IPS-18a (cell line): ENCODE measurements around the gene C22orf39.

Experiments used
- H3K27ac ChIP-seq: one replicate; pipeline ENCODE4 v1.5.1; 2013; ENCODE audit warnings: low read length
- H3K27me3 ChIP-seq: one replicate; pipeline ENCODE4 v1.6.1; 2013; ENCODE audit warnings: mild to moderate bottlenecking, low read length; ENCODE audit not compliant: control insufficient read depth, insufficient read depth
- H3K36me3 ChIP-seq: one replicate; pipeline ENCODE4 v1.6.1; 2013; ENCODE audit warnings: low read depth, low read length; ENCODE audit not compliant: control insufficient read depth
- H3K4me1 ChIP-seq: one replicate; pipeline ENCODE4 v1.6.1; 2013; ENCODE audit warnings: low read depth, low read length; ENCODE audit not compliant: control insufficient read depth
- H3K4me3 ChIP-seq: one replicate; pipeline ENCODE4 v1.5.1; 2013; ENCODE audit warnings: low read length
- H3K9ac ChIP-seq: one replicate; pipeline ENCODE4 v1.6.1; 2013; ENCODE audit warnings: mild to moderate bottlenecking, low read length, moderate library complexity
- H3K9me3 ChIP-seq: one replicate; pipeline ENCODE4 v1.6.1; 2013; ENCODE audit warnings: low read depth, low read length; ENCODE audit not compliant: control insufficient read depth

The C22orf39 gene

DNA sequence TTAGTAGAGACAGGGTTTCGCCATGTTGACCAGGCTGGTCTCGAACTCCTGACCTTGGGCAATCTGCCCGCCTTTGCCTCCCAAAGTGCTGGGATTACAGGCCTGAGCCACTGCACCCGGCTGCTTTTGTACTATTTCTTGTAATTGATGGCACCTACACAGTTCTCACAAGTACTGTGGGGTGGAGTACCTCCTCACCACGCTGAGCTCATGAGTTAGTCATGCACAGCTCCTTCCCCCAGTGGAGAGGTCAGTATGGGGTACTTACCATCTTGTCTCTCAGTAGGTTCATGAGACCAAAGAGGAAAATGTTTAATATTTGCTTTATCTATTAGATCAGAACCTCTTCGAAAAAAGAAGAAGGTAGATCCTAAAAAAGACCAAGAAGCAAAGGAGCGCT, 13.1 kb downstream of the C22orf39 start:
- no peak overlapping the region for H3K9ac ChIP-seq
- H3K9me3 ChIP-seq, result no peaks in the 10 kb centered on the region
- no peaks in the 10 kb centered on the region for H3K4me1 ChIP-seq
- no peaks in the 10 kb centered on the region for H3K27me3 ChIP-seq
- no peak overlapping the region for H3K4me3 ChIP-seq
- no peak overlapping the region for H3K27ac ChIP-seq
- peaks cover 13% of the 10 kb centered on the region for H3K36me3 ChIP-seq

DNA sequence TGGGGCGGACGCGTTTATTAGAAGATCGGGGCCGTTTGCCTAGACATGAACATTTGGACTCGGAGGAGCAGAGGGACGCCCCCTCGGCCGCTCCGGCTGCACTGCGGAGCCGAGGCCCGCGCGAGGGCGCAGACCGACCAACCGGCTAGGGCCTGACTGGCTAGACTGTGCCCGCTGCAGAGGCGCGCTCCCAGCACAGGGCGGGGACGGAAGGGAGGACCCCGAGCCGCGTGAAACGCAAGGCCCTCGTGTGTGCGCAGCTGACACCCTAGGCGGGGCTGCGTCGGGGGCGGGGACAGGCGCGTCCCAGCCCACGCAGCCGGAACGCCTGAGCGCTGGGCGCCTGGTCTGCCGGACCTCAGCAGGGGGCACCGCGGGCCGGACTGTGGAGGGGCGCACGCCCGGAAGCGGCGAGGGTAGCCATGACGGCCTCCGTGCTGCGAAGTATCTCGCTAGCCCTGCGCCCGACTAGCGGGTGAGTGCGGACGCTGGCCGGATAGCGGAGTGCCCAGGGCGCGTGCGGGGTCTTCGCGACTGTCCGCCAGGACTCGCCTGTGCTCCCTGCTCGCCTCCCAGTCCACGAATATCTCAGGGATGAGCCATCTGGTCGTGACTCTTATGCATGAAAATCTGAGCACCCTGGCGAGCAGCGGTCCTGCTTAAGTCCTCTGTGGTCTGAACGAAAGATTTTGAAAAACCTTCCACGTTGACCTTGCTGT, 15.2 kb downstream of the C22orf39 start, which contains the start of gene MRPL40:
Gene MRPL40, plus strand, starts transcription at position 413 of the 719 bp plus-strand sequence. Its CDS starts 10 bp downstream, at position 423.
- Histone ChIP-seq H3K36me3 (peaks cover 13% of the 10 kb centered on the region), H3K9me3 (no peaks in the 10 kb centered on the region), H3K4me3 (peak within 1 kb of the TSS; percentile 89), H3K9ac (peak within 1 kb of the TSS; percentile 89), H3K27ac (no peak within 1 kb of the TSS), H3K27me3 (no peaks in the 10 kb centered on the region), H3K4me1 (no peaks in the 10 kb centered on the region)

DNA sequence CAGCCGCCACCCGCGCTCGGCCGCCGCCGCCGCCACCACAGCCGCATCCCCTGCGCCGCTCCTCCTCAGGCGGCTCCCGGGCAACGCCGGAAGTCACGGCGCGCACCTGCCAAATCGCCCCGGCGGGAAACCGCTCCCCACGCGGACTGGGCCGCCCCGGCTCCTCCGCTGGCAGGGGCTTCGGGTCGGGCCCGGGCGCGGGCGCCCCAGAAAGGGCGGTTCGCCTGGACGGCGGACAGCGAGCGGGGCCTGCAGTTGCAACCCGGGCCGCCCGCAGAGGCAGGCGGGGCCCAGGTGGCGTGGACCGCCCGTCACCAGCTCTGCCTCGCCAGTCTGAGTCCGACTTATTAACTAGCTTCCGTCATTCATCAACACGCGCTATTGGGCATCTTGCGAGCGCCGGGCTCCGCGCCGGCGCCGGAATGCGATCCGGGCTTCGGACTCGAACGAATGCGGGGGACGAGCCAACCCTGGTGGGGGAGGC, 15.8 kb downstream of the C22orf39 start, which contains the start of gene HIRA:
Gene HIRA, minus strand, starts transcription at position 85 of the 484 bp plus-strand sequence. CDS start 257 bp downstream, outside the sequence.
- Histone ChIP-seq H3K4me1 (no peaks in the 10 kb centered on the region), H3K9ac (peak within 1 kb of the TSS; percentile 89), H3K27ac (no peak within 1 kb of the TSS), H3K36me3 (peaks cover 13% of the 10 kb centered on the region), H3K9me3 (no peaks in the 10 kb centered on the region), H3K27me3 (no peaks in the 10 kb centered on the region), H3K4me3 (peak within 1 kb of the TSS; percentile 90)

DNA sequence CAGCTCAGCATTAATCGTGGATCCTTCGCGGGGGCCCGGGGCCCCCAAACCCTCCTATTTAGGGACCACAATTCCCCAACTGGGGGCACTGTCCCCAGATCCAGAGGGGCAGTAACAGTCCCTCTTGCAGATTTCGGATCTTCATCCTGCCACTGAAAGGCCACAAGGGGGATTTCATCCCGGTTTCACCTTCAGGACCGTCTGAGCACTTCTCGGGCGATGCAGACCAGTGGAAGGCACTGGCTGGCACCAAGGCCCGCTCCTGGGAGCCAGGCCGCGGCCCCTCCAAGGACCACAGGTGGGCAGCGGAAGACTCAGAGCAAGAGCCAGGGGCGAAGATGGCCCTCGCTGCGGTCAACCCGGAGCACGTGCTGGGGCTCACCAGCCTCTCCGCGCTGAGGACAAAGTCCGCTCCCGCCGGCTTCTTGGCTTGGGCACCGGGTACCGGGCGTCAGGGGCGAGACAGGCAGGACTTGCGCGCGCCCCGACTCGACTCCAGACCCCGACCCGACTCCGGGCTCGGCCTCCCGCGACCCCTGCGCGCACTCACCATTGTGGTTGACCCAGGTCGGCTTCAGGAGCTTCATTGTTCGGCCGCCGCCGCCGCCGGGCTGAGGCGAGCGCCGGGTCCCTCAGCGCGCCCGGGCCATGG, 16.5 kb downstream of the C22orf39 start:
- Histone ChIP-seq H3K36me3 (peaks cover 13% of the 10 kb centered on the region), H3K9me3 (no peaks in the 10 kb centered on the region), H3K4me1 (no peaks in the 10 kb centered on the region), H3K4me3 (peak overlapping the region; percentile 90), H3K27ac (no peak overlapping the region), H3K27me3 (no peaks in the 10 kb centered on the region), H3K9ac (peak overlapping the region; percentile 89)

DNA sequence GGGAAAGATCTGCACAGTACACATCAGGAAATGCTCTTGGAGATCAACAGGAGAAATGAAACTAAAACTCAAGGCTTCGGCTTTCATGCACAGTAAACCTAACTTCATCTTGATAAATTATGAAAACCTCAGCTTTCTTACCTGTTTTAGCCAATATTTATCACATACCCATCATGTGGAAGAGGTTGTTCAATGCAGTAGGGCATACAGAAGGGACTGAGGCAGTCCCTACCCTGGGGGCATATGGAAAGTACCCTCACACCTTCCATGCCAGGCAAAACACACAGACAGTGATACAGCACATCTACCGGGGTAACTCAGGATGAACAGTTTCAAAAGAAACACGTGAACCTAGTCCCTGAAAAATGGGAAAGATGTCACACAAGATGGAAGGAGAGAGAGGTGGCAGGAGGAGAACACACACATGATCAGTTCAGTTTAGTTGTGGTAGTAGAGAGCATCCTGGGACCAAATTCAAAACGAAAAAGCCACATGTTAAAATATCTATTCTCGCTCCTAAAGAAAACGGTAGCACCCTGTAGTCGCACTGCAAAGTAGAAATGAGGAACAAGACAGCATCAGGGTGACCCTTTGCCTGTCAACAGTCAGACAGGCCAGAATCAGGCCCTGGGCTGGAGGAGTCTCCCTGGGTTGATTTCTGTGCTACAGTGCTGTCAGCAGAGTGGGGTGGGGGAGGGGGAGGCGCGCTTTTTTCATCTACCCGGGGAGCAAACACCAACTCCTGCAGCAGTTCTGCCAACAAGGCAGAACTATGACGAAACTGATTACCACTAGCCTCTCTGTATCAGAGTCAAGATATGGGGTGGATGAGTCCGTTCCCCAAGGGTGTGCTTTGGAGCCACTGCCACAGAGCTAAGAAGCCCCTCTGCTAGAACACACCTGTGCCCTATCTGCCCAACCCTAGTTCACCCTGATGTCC, 17.3 kb downstream of the C22orf39 start:
- Histone ChIP-seq H3K27me3 (no peaks in the 10 kb centered on the region), H3K9me3 (no peaks in the 10 kb centered on the region), H3K4me3 (peak overlapping the region; percentile 90), H3K4me1 (no peaks in the 10 kb centered on the region), H3K27ac (no peak overlapping the region), H3K9ac (peak overlapping the region; percentile 89), H3K36me3 (peaks cover 6% of the 10 kb centered on the region)

DNA sequence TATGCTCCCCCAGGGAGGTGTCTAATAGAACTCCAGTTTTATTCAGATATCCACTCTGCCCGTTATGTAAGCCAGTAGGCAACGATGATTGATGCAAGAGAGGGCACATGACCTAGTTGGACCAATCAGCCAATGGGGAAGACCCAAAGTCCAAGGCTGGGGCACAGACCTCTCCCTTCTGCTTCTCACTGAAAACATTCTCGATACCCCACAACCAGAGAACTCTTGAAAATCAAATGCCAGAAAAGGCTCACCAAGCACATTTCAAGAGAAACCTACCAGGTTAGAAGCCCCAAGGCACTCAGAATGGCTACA, 23.4 kb downstream of the C22orf39 start:
- no peaks in the 10 kb centered on the region for H3K9me3 ChIP-seq
- peaks cover 13% of the 10 kb centered on the region for H3K4me1 ChIP-seq
- H3K36me3 ChIP-seq, result no peaks in the 10 kb centered on the region
- H3K9ac ChIP-seq, result no peak overlapping the region
- H3K27ac ChIP-seq, result no peak overlapping the region
- H3K27me3 ChIP-seq, result no peaks in the 10 kb centered on the region
- no peak overlapping the region for H3K4me3 ChIP-seq

DNA sequence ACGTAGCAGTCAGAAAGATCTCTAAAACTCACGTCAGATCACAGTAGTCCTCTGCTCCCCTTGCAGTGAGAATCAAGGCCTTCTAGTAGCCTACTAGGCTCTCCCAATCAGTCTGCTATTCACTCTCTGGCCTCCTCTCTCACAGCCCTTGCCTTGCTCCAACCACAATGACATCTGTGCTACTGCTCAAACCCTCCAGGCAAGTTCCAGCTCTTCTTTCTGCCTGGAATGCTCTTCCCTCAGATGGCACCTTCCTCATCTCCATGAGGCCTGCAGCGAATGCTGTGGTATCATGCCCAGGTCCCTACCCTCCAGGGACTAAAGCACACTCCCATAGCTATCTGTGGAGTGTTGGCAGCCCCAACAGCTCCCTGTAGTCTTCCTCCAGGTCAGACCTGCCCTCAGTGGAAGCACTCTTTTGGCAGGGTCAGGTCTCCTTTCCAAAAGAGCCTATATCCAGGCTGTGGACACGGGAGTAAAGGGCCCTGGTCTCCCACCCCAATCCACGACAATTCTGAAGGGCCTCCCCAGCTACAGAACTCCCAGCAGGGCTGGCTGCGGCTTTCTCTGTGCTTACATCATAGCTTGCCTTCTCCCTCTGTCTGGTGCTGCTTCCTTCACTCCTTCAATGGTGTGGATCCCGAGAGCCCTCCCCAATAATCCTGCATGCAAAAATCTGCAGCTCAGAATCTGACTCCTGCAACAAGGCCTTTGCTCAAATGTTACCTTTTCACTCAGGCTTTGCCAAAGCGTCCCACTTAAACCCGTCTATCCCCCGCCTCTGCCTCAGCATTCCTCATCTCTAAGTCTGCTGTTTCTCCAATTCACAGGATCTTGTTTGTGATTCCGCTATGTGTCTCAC, 24.8 kb downstream of the C22orf39 start:
- no peak overlapping the region for H3K9ac ChIP-seq
- no peak overlapping the region for H3K27ac ChIP-seq
- no peaks in the 10 kb centered on the region for H3K9me3 ChIP-seq
- H3K4me1 ChIP-seq, result peaks cover 13% of the 10 kb centered on the region
- no peaks in the 10 kb centered on the region for H3K36me3 ChIP-seq
- H3K4me3 ChIP-seq, result no peak overlapping the region
- H3K27me3 ChIP-seq, result no peaks in the 10 kb centered on the region

DNA sequence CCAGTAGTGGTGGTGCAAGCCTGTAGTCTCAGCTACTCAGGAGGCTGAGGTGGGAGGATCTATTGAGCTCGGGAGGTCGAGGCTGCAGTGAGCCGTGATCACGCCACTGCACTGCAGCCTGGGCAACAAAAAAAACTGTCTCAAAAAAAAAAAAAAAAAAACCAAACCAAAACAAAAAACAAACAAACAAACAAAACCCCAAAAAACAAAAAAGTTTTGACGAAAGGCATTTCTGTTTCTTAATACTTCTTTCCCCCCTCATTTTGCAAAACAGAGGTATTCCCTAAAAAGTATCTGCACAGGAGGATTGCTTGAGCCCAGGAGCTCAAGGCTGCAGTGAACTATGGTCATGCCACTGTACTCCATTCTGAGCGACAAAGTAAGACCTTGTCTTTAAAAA, 27.2 kb downstream of the C22orf39 start:
- H3K9me3 ChIP-seq, result no peaks in the 10 kb centered on the region
- peaks cover 13% of the 10 kb centered on the region for H3K4me1 ChIP-seq
- no peaks in the 10 kb centered on the region for H3K27me3 ChIP-seq
- H3K4me3 ChIP-seq, result no peak overlapping the region
- H3K36me3 ChIP-seq, result no peaks in the 10 kb centered on the region
- no peak overlapping the region for H3K27ac ChIP-seq
- H3K9ac ChIP-seq, result no peak overlapping the region

DNA sequence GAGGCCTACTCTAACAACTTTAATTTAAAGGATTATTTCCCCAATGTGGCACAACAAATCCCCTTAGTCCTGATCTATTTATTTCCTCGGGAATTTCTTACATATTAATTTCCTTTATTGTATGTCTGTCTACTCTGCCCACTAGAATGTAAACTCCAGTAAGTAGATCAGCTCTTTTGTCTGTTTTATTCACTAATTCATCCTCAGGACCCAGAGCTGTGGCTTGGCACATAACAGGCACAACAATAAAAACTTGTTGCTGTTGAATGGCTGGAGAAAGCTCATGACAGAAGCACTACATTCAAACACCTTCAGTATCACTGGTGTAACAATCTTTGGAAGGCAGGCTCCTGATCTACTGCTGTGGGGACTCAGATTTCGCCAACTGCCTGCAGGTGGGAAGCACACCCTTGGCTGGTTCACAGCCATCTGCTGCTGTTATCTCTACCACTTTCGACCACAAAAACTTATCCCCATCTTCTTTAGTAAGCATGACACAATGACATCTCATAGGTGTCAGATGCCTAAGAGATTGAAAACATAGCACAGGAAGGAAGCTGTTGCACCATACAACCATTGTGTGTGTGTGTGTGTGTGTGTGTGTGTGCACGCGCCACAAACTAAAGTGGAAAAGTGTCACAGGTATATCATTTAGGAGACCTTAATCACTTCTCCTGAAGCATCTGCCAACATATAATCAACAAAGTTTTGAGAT, 27.9 kb downstream of the C22orf39 start:
- H3K9ac ChIP-seq, result no peak overlapping the region
- H3K4me1 ChIP-seq, result peaks cover 13% of the 10 kb centered on the region
- no peak overlapping the region for H3K27ac ChIP-seq
- H3K27me3 ChIP-seq, result no peaks in the 10 kb centered on the region
- H3K4me3 ChIP-seq, result no peak overlapping the region
- H3K9me3 ChIP-seq, result no peaks in the 10 kb centered on the region
- no peaks in the 10 kb centered on the region for H3K36me3 ChIP-seq

DNA sequence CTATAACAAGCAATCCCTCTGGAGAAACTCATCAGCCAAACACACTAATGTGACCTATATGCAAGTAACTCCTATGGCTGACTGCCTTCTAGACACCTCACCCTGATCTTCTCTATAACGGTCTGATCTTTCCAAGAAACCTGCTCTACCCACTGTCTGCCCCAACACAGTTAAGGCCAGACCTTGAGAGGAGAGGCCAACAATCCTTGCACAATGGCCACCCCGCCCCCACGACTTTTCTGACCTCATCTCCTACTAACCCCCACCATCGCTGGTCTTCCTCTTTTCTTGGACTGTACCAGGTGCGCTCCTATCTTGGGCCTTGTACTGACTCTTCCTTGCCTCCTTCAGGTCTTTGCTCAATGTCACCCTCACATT, 28.4 kb downstream of the C22orf39 start:
- no peak overlapping the region for H3K4me3 ChIP-seq
- H3K4me1 ChIP-seq, result peaks cover 11% of the 10 kb centered on the region
- H3K9ac ChIP-seq, result no peak overlapping the region

More for the DNA sequence above, 28.4 kb downstream of the C22orf39 start:
- Histone ChIP-seq H3K27ac (no peak overlapping the region), H3K27me3 (no peaks in the 10 kb centered on the region), H3K36me3 (no peaks in the 10 kb centered on the region), H3K9me3 (no peaks in the 10 kb centered on the region)
